Activated CD4-positive, alpha-beta T cell treated with anti-CD3 and anti-CD28 coated beads for 36 hours (primary cell): Measurements from ENCODE around the gene TEX22. TPM values are rescaled to one million over a fixed set of nuclear protein-coding genes. Genes with fewer than 3 reads are reported as not detected.
A peak's percentile ranks its signal among the peaks of the same experiment; 100 is the strongest.

ENCODE experiments used
- ATAC-seq: fragments of 200-7000 bp; cut with Tn5 transposase; one replicate; pipeline ENCODE4 v1.10.0; 2021; ENCODE audit warnings: mild to moderate bottlenecking, moderate library complexity
- CTCF ChIA-PET: fragments of 350-600 bp; sonication (Branson Sonifier 250); formaldehyde crosslinking; loops from one replicate; lab custom pipeline; 2021; ENCODE audit warnings: antibody characterized with exemption; lab: Charles Lee
- POLR2A ChIA-PET: fragments of 350-600 bp; sonication (Branson Sonifier 250); formaldehyde crosslinking; loops from one replicate; lab custom pipeline; 2021; ENCODE audit warnings: antibody characterized with exemption, inconsistent platforms; lab: Charles Lee
- DNase-seq: peaks from one replicate; pipeline ENCODE4 v3.0.0-alpha.2; 2020
- H3K27ac Mint-ChIP-seq: one replicate; pipeline ENCODE4 v1.8.0; 2021; ENCODE audit warnings: mixed read lengths
- H3K27me3 Mint-ChIP-seq: one replicate; pipeline ENCODE4 v1.8.0; 2021; ENCODE audit warnings: mixed read lengths
- H3K36me3 Mint-ChIP-seq: one replicate; pipeline ENCODE4 v1.8.0; 2021; ENCODE audit warnings: low read depth, mixed read lengths
- H3K4me1 Mint-ChIP-seq: one replicate; pipeline ENCODE4 v1.8.0; 2021; ENCODE audit warnings: mixed read lengths
- H3K4me3 Mint-ChIP-seq: one replicate; pipeline ENCODE4 v1.8.0; 2021; ENCODE audit warnings: mild to moderate bottlenecking, moderate library complexity, mixed read lengths
- H3K9me3 Mint-ChIP-seq: one replicate; pipeline ENCODE4 v1.8.0; 2021; ENCODE audit warnings: low read depth, mixed read lengths
- intact Hi-C, 2 experiments: fragments of 100-400 bp; cut with DNase I in 1 of 2; cut with micrococcal nuclease in 1 of 2; formaldehyde crosslinking; loops; one replicate each; pipeline versions ENCODE4 v1.14.2 to v1.15.1; 2022 to 2024; cut with DNase I, micrococcal nuclease
- total RNA-seq, 2 experiments: library from RNA; stranded (reverse); gene quantifications; one replicate each; pipeline ENCODE4 v1.2.3, GENCODE V29; 2021

Gene TEX22
- total RNA-seq, 2 experiments from 2014 or later = 1.4 to 2.4 TPM

DNA sequence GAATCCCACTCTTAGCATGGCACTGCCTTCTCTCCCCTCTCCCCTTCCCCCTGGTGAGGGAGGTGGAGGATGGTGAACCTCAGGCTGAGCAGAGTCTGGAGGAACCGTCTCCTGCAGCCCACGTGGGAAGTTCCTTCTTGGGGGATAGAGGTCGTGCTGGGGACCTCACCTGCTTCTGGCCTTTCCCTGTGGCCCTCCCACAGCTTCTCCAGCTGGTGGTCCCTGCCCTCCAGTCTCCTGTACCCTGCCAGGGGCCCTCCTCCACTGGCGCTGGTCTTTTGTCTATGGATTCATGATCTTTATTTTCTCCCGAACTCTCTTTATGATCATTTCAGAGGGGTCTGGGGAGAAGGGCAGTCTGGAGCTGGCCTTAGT is 12.3 kb downstream of the TEX22 start:
- ATAC-seq = no peak
- no peaks in the 10 kb centered on the region for H3K9me3 Mint-ChIP-seq
- no peak overlapping the region for H3K4me3 Mint-ChIP-seq
- DNase-seq = no peak
- POLR2A ChIA-PET = no interaction called here
- H3K4me1 Mint-ChIP-seq = peaks cover 8% of the 10 kb centered on the region
- CTCF ChIA-PET = interaction anchor here (0.7 to 1.2 kb wide), 3 partner anchors 8 to 346 kb away, joined by 3 read pairs; no protein-coding TSS in a partner anchor
- H3K27me3 Mint-ChIP-seq = peaks cover 17% of the 10 kb centered on the region
- H3K27ac Mint-ChIP-seq = no peak overlapping the region
- intact Hi-C loops = loop anchor here in 1 of 2 experiments (1.0 kb wide), 1 partner anchor 64 kb away; the partner anchor contains the start of gene CRIP2
- no peaks in the 10 kb centered on the region for H3K36me3 Mint-ChIP-seq

DNA sequence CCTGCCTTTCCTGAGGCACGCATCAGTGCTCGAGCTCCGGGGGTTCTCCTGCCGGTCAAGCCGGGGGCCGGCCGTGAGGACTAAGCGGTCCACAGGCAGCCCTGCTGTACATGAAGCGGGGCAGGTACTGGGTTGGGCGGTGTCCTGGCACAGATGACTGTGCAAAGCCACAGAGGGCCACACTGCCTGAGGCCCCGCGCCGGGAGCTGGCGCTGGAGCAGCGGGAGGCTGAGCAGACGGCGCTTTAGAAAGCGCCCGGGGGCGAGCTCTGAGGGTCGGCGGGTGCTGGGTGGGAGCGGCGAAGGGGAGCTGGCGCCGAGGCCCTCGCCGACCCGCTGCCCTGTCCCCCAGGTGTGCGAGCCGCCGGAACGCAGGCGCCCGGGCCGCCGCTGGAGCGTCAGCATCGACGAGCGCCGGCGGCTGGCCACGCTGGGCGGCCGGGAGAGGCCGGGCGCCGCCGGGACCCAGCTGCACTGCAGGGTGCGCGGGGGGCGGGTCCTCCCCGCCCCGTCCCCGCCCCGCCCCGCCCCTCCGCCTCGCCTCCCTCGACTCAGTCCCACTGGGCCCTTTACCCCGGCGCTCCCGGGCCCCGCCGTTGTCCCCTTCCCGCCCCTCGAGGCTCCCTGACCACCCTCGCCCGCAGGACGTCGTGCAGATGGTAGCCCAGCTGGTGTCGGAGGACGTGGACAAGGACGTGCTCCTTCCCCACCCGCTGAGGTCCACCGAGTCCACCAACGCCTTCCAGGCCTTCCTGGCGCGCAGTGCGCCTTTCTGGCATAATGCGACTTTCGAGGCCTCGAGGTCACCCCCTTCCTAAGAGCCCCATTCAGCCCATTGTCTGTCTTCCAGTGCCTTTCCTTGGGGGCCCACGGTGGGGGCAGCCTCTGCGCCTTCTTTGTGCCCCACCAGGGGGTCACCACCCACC is 12.9 kb downstream of the TEX22 start:
- ChIA-PET CTCF (interaction anchor here (0.7 to 1.2 kb wide), 3 partner anchors 9 to 347 kb away, joined by 3 read pairs; no protein-coding TSS in a partner anchor), POLR2A (interaction anchor here (0.9 to 1.0 kb wide), 2 partner anchors 12 to 110 kb away, joined by 3 read pairs; partner anchors contain the start of genes BRF1 and TEX22)
- Mint-ChIP-seq H3K27ac (no peak overlapping the region), H3K9me3 (no peaks in the 10 kb centered on the region), H3K36me3 (no peaks in the 10 kb centered on the region), H3K27me3 (peaks cover 17% of the 10 kb centered on the region), H3K4me3 (no peak overlapping the region), H3K4me1 (peaks cover 8% of the 10 kb centered on the region)
- intact Hi-C loops = loop anchor here in 1 of 2 experiments (1.0 kb wide), 1 partner anchor 63 kb away; the partner anchor contains the start of gene CRIP2
- ATAC-seq = peak; percentile 47
- DNase-seq = peak; percentile 50

DNA sequence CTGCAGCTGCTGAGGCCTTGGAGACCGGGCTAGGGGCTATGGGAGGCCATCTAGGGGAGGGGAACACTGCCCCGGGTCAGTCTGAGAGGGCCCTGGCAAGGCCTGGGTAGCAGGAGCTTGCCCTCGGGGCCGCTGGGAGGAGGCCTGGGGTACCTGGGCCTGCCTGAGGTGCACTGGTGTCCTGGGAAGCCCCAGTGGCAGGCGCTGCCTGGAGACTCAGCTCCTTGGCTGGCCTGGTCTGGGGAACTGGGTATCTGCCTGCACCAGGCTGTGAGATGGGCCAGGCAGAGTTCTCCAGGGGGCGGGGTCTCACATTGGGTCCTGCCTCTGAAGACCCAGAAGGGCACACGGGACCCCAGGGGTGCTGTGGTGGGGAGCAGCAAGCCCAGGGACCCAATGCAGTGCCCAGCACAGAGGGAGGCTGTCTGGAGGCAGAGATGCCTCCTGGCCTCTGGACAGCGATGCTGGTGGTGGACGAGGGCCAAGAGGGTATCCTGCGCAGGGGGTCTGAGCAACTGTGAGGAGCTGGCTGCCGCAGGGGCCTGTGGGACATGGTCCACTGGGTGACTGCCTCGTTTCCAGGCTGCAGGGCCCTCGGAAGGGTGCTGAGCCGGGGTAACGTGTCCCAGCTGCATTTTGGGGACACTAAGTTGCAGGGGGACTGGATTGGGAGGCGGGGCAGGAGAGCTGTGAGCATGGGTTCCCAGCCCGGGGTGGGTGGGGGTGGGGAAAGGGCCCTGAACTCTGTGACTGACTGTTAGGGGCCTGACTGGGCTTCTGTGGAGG is 13.8 kb downstream of the TEX22 start:
- ChIA-PET POLR2A (interaction anchor here (0.9 to 1.0 kb wide), 2 partner anchors 13 to 111 kb away, joined by 3 read pairs; partner anchors contain the start of genes BRF1 and TEX22), CTCF (interaction anchor here (0.9 to 2.4 kb wide), 3 partner anchors 8 to 116 kb away, joined by 3 to 14 read pairs (median 4); no protein-coding TSS in a partner anchor)
- Mint-ChIP-seq H3K36me3 (peaks cover 2% of the 10 kb centered on the region), H3K27me3 (peaks cover 17% of the 10 kb centered on the region), H3K9me3 (no peaks in the 10 kb centered on the region), H3K4me3 (no peak overlapping the region), H3K4me1 (peaks cover 8% of the 10 kb centered on the region), H3K27ac (no peak overlapping the region)
- intact Hi-C loops = loop anchor here in 1 of 2 experiments (1.0 kb wide), 1 partner anchor 62 kb away; the partner anchor contains the start of gene CRIP2
- ATAC-seq = no peak
- no peak for DNase-seq

DNA sequence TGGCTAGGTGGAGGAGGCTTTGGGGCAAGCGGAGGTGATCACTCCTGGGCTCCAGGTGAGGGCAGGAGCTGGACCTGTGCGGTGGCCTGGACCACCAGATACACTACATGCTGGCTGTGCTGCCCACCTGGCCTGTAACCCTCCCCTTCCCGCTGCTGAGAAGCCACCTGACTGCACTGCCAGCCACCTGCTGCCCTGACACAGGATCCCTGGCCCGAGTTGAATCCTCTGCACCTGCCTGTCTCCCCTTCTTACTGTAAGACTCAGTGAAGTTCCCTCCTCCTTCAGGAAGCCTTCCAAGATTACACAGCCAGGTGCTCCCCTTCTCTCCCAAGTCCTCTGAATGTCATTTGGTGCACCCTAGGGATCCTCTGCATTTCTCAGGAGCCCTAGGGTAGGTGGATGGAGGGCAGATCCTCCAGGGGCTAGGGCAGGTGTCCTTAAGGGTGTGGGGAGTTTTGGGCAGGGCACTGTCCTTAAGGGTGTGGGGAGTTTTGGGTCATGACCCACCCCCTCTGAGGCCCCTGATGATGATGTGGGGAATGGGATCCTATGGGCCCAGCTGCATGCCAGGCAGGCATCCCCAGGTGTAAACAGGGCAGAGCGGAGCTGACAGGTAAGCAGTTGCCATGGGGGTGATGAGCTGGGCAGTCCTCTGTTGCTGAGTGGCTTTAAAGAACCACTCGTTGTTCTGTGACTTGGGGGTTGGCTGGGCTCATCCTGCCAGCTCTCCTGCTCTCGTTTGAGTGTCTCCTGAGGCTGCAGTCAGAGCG is 14.6 kb downstream of the TEX22 start:
- H3K4me1 Mint-ChIP-seq = peaks cover 8% of the 10 kb centered on the region
- ATAC-seq (no peak), DNase-seq (no peak)
- H3K27me3 Mint-ChIP-seq = peaks cover 17% of the 10 kb centered on the region
- H3K9me3 Mint-ChIP-seq = no peaks in the 10 kb centered on the region
- intact Hi-C loops = no loop called here
- ChIA-PET POLR2A (no interaction called here), CTCF (interaction anchor here (0.6 to 2.4 kb wide), 4 partner anchors 9 to 121 kb away, joined by 3 to 14 read pairs (median 4); no protein-coding TSS in a partner anchor)
- no peak overlapping the region for H3K27ac Mint-ChIP-seq
- no peak overlapping the region for H3K4me3 Mint-ChIP-seq
- peaks cover 2% of the 10 kb centered on the region for H3K36me3 Mint-ChIP-seq

DNA sequence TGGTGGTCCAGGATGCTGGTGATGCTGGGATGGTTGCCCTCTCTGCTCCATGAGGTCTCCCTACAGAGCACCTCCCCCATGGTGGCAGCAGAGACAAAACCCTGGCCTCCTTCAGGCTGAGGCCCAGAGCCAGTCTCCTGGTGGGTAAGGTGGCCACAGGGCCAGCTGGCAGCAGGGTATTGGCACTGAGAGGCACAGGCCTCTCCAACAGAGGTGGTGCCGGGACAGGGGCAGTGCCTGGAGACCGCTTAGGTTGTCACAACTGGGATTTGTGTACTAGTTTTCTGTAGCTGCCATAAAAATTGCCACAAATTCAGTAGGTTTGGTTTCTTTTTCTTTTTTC is 15.2 kb downstream of the TEX22 start:
- Mint-ChIP-seq H3K4me1 (peaks cover 8% of the 10 kb centered on the region), H3K36me3 (peaks cover 2% of the 10 kb centered on the region), H3K4me3 (no peak overlapping the region), H3K9me3 (no peaks in the 10 kb centered on the region), H3K27me3 (peaks cover 17% of the 10 kb centered on the region), H3K27ac (no peak overlapping the region)
- ChIA-PET POLR2A (no interaction called here), CTCF (interaction anchor here (0.6 to 2.4 kb wide), 5 partner anchors 10 to 629 kb away, joined by 3 to 14 read pairs (median 3); no protein-coding TSS in a partner anchor)
- intact Hi-C loops = no loop called here
- no peak for ATAC-seq
- no peak for DNase-seq

DNA sequence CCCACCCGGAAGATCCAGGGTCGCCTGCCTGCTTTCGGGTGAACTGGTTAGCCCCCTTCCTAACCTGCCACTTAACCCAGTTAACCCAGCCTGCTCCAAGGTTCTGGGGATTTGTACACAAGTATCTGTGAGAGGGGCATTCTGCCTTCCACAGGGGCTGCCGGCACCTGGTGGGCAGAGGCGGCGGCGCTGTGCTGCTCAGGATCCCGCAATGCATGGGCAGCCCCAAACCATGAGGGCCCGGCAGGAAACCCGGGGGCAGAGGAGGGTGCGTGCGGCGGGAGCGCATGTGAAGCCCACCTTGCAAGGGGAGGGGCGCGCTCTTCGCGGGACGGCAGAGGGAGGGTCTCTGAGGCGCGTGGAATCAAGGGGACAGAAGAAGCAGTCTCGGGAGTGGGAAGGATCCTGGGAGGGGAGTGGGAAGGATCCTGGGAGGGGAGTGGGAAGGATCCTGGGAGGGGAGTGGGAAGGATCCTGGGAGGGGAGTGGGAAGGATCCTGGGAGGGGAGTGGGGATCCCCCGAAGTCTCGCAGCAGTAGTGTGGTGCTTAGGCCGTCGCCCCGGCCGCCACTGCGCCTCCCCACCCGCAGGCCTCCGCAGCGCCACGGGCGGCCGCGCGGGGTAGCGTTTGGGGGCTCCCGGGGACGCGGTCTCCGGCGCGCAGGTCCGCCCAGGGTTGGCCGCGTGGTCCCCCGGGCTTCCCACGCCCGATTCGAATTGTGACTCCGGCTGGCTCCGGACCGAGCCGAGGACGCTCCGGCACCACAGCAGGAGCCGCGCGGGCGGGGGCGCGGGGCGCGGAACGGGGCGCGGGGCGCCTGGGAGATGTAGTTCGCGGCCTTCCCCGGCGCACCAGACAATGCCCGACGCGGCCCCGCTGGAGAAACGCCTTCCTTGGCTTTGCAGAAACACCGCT is 16.4 kb downstream of the TEX22 start:
- intact Hi-C loops = loop anchor here (1.0 to 5.0 kb wide), 6 partner anchors 16 to 322 kb away; partner anchors contain the start of genes BRF1 (in 1 of the 2) and TEX22 (in 1 of the 2)

DNA sequence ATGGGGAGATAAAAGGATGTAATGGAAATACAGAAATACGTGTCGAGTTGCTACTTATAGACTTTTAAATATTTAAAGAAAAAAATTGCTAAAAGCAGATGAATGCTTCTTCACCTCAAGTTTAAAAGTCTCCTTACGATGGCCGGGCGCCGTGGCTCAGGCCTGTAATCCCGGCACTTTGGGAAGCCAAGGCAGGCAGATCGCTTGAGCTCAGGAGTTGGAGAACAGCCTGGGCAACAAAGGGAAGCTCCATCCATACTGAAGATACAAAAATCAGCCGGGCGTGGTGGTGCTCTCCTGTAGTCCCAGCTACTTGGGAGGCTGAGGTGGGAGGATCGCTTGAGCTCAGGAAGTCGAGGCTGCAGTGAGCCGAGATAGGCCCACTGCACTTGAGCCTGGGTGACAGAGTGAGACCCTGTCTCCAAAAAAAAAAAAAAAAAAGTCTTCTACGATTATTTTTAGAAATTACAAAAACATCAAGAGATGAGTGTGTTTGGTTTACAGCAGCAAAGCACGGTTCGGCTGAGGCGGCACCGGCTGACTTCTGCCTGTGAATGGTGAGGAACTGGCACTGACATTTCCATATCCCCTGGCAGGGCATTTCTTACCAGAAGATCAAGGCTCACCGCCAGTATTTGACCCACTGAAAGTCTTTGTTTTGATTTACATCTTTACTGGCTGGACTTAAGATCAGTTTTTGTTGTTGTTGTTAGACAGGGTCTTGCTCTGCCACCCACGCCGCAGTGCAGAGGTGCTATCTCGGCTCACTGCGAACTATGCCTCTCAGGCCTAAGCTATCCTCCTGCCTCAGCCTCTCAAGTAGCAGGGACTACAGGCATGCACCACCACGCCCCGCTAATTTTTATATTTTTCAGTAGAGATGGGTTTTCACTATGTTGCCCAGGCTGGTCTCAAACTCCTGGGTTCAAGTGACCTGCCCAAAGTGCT is 17.4 kb downstream of the TEX22 start:
- CTCF ChIA-PET = interaction anchor here (0.9 to 1.4 kb wide), 4 partner anchors 12 to 73 kb away, joined by 3 to 7 read pairs (median 3); no protein-coding TSS in a partner anchor
- Mint-ChIP-seq H3K36me3 (peaks cover 3% of the 10 kb centered on the region), H3K4me1 (peaks cover 11% of the 10 kb centered on the region), H3K9me3 (no peaks in the 10 kb centered on the region), H3K27ac (no peak overlapping the region), H3K27me3 (peaks cover 12% of the 10 kb centered on the region), H3K4me3 (peak overlapping the region; percentile 61)
- ATAC-seq (no peak), DNase-seq (no peak)
- POLR2A ChIA-PET = interaction anchor here (0.6 kb wide), 1 partner anchor 89 kb away, joined by 3 read pairs; no protein-coding TSS in a partner anchor
- intact Hi-C loops = loop anchor here (1.0 to 5.0 kb wide), 6 partner anchors 17 to 323 kb away; partner anchors contain the start of genes BRF1 (in 1 of the 2) and TEX22 (in 1 of the 2)

More for the DNA sequence above, 16.4 kb downstream of the TEX22 start:
- H3K27ac Mint-ChIP-seq = no peak overlapping the region
- H3K4me3 Mint-ChIP-seq = peak overlapping the region; percentile 61
- peaks cover 2% of the 10 kb centered on the region for H3K36me3 Mint-ChIP-seq
- peaks cover 11% of the 10 kb centered on the region for H3K4me1 Mint-ChIP-seq
- peaks cover 17% of the 10 kb centered on the region for H3K27me3 Mint-ChIP-seq
- DNase-seq (peak; percentile 81), ATAC-seq (peak; percentile 85)
- H3K9me3 Mint-ChIP-seq = no peaks in the 10 kb centered on the region
- POLR2A ChIA-PET = no interaction called here
- CTCF ChIA-PET = interaction anchor here (0.8 to 2.4 kb wide), 6 partner anchors 11 to 74 kb away, joined by 3 to 14 read pairs (median 3); no protein-coding TSS in a partner anchor

DNA sequence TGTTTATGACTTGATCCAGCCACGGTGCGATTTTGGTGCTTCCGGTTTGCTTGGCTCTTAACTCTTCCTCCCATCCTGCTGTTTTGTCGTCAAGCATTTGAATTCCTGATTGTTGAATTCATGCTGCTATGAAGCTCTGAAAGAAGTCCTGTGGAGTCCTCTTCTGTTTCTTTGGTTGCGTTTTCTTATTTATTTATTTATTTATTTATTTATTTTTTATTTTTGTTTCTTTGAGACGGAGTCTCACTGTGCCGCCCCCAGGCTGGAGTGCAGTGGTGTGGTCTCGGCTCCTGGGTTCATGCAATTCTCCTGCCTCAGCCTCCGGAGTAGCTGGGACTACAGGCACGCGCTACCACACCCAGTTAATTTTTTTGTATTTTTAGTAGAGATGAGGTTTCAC is 18.3 kb downstream of the TEX22 start:
- no peak for DNase-seq
- Mint-ChIP-seq H3K9me3 (no peaks in the 10 kb centered on the region), H3K27me3 (peaks cover 11% of the 10 kb centered on the region), H3K4me3 (no peak overlapping the region), H3K4me1 (peaks cover 14% of the 10 kb centered on the region), H3K27ac (no peak overlapping the region), H3K36me3 (peaks cover 8% of the 10 kb centered on the region)
- intact Hi-C loops = loop anchor here (5.0 kb wide), 3 partner anchors 44 to 324 kb away; partner anchors contain the start of gene BRF1 (in 1 of the 2)
- ATAC-seq = no peak
- POLR2A ChIA-PET = interaction anchor here (0.6 to 0.9 kb wide), 2 partner anchors 57 to 95 kb away, joined by 3 to 5 read pairs; no protein-coding TSS in a partner anchor
- CTCF ChIA-PET = interaction anchor here (0.8 to 1.3 kb wide), 2 partner anchors 13 to 43 kb away, joined by 3 to 4 read pairs; no protein-coding TSS in a partner anchor
